GM21367 (cell line): ENCODE results near the gene ROR2.

Source experiments
- ATAC-seq: cut with Tn5 transposase; IDR thresholded peaks from one replicate; pipeline ENCODE4 v1.9.1; 2021; ENCODE audit not compliant: unreplicated experiment

ROR2 gene

GRCh38 chr9:91820126-91820750 lies 129.8 kb downstream of the ROR2 start:
- no peak for ATAC-seq

GRCh38 chr9:91818647-91819403 lies 131.2 kb downstream of the ROR2 start:
- no peak for ATAC-seq

- ATAC-seq, result no peak
Measured at GRCh38 chr9:91818225-91818585, 131.8 kb downstream of the ROR2 start.

GRCh38 chr9:91817493-91818224 lies 132.4 kb downstream of the ROR2 start:
- no peak for ATAC-seq

- no peak for ATAC-seq
Measured at GRCh38 chr9:91817106-91817492, 132.9 kb downstream of the ROR2 start.

- no peak for ATAC-seq
Measured at GRCh38 chr9:91816356-91816755, 133.7 kb downstream of the ROR2 start.

GRCh38 chr9:91815896-91816295 lies 134.1 kb downstream of the ROR2 start:
- ATAC-seq, result no peak

- no peak for ATAC-seq
Measured at GRCh38 chr9:91814753-91815152, 135.3 kb downstream of the ROR2 start.

GRCh38 chr9:91814201-91814600 lies 135.8 kb downstream of the ROR2 start:
- no peak for ATAC-seq

- no peak for ATAC-seq
Measured at GRCh38 chr9:91813176-91813795, 136.7 kb downstream of the ROR2 start.

GRCh38 chr9:91812191-91812590 lies 137.8 kb downstream of the ROR2 start:
- no peak for ATAC-seq

- no peak for ATAC-seq
Measured at GRCh38 chr9:91811024-91811909, 138.8 kb downstream of the ROR2 start.

- no peak for ATAC-seq
Measured at GRCh38 chr9:91810286-91810905, 139.6 kb downstream of the ROR2 start.

GRCh38 chr9:91809581-91810285 lies 140.3 kb downstream of the ROR2 start:
- no peak for ATAC-seq

GRCh38 chr9:91807643-91808246 lies 142.3 kb downstream of the ROR2 start:
- ATAC-seq, result no peak

GRCh38 chr9:91805031-91805430 lies 145.0 kb downstream of the ROR2 start:
- no peak for ATAC-seq

GRCh38 chr9:91803970-91804752 lies 145.9 kb downstream of the ROR2 start:
- ATAC-seq, result no peak

GRCh38 chr9:91803151-91803940 lies 146.7 kb downstream of the ROR2 start:
- no peak for ATAC-seq
